Suprapubic skin (tissue), 4 donors: ENCODE results near the gene IVD. TPM values are rescaled to one million over a fixed set of nuclear protein-coding genes. Genes with fewer than 3 reads are reported as not detected.

ENCODE experiments used
- DNase-seq, 2 donors: peaks; one replicate each; pipeline ENCODE4 v3.0.0-alpha.2; 2019; ENCODE audit warnings: low spot score in 2 of 2
- H3K27ac ChIP-seq: fragments of 200-600 bp; sonication (generic); one replicate; pipeline ENCODE4 v1.5.1; 2019
- H3K27me3 ChIP-seq: fragments of 200-600 bp; sonication (generic); one replicate; pipeline ENCODE4 v1.5.1; 2019
- H3K36me3 ChIP-seq: fragments of 200-600 bp; sonication (generic); one replicate; pipeline ENCODE4 v1.5.1; 2019
- H3K4me1 ChIP-seq: fragments of 200-600 bp; sonication (generic); one replicate; pipeline ENCODE4 v1.5.1; 2019
- H3K4me3 ChIP-seq: fragments of 200-600 bp; sonication (generic); one replicate; pipeline ENCODE4 v1.5.1; 2019; ENCODE audit warnings: mild to moderate bottlenecking
- H3K9me3 ChIP-seq: fragments of 200-600 bp; sonication (generic); one replicate; pipeline ENCODE4 v1.5.1; 2019
- EP300 ChIP-seq: sonication (generic); formaldehyde crosslinking; IDR thresholded peaks from one replicate; pipeline ENCODE4 v1.6.1; 2017; ENCODE audit warnings: antibody characterized with exemption
- POLR2A ChIP-seq, 2 donors: fragments of 450-650 bp; IDR thresholded peaks; one replicate each; pipeline ENCODE4 v1.6.1; 2017; ENCODE audit warnings: antibody characterized with exemption in 2 of 2, mild to moderate bottlenecking in 2 of 2, moderate library complexity in 2 of 2
- POLR2AphosphoS5 ChIP-seq, 3 donors: sonication (generic); formaldehyde crosslinking; IDR thresholded peaks; one replicate each; pipeline ENCODE4 v1.6.1; 2017; ENCODE audit warnings: antibody characterized with exemption in 3 of 3
- WGBS: methylation state at CpG from one replicate; pipeline ENCODE4 v1.1.5; 2018; 5-methylcytosine and 5-hydroxymethylcytosine counted together
- total RNA-seq, 4 donors: library from RNA; depleted of rRNA; stranded (reverse); fragments of >200 nt; gene quantifications; one replicate each; pipeline ENCODE4 v1.1.0, GENCODE V29; 2016
- TF ChIP-seq, protein P1 (sequence below), 2 donors: fragments of 200-600 bp in 1 of 2; fragments of 450-650 bp in 1 of 2; sonication (generic) in 1 of 2; IDR thresholded peaks; one replicate each; pipeline ENCODE4 v1.5.1; 2016 to 2019; ENCODE audit warnings: antibody characterized with exemption in 2 of 2, mild to moderate bottlenecking in 1 of 2, moderate library complexity in 1 of 2

The IVD gene
- total RNA-seq, 4 donors from 2014 or later: 7.7 to 18.3 (median 13.3) TPM

DNA sequence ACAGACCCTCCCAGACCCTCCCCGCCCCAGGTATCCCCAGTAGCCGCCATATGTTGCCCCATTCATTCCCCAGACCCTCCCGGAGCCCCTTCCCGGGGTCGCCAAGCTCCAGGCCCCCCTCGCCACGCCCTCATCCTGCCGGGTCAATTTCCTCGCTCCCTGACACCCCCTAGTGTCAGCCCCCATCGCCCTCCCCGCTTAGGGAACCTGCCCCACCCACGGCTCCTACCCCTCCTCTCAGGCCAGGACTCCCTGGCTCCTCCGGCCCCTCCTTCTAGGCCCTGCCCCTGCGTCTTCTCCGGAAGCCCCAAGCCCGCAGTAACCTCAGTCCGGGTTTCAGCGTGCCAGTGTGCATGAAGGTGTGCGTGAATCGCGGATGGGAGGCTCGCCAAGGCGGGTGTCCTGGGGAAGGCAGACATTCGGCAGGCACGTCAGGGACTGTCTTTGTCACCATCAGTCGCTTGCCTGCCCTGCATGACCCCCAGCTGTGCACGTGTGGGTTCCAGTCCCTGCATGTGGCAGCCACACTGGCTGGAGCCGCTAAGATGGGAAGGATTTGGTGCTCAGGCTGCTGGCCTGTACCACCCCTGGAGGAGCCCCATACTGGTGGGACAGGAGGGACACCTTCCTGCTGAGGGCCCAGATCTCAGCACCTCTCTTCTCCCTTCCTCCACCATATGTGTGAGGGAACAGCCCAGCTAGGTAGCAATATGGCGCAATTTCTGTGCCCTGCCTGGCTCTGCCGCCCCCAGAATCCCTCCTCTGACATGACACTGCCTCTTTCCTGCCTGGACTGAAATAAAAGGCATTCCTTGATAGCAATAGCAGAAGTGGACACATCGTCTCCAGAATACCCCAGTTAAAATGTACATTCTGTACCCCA, 46.9 kb upstream of the IVD start:
- Histone ChIP-seq H3K36me3 (no peaks in the 10 kb centered on the region), H3K27ac (no peak overlapping the region), H3K4me3 (peak overlapping the region; percentile 52), H3K4me1 (peaks cover 15% of the 10 kb centered on the region), H3K27me3 (peaks cover 6% of the 10 kb centered on the region), H3K9me3 (no peaks in the 10 kb centered on the region)
- no peak for DNase-seq
- 13% methylated on average over 18 of the region's 31 CpGs for WGBS
- TF ChIP-seq, protein P1, sequence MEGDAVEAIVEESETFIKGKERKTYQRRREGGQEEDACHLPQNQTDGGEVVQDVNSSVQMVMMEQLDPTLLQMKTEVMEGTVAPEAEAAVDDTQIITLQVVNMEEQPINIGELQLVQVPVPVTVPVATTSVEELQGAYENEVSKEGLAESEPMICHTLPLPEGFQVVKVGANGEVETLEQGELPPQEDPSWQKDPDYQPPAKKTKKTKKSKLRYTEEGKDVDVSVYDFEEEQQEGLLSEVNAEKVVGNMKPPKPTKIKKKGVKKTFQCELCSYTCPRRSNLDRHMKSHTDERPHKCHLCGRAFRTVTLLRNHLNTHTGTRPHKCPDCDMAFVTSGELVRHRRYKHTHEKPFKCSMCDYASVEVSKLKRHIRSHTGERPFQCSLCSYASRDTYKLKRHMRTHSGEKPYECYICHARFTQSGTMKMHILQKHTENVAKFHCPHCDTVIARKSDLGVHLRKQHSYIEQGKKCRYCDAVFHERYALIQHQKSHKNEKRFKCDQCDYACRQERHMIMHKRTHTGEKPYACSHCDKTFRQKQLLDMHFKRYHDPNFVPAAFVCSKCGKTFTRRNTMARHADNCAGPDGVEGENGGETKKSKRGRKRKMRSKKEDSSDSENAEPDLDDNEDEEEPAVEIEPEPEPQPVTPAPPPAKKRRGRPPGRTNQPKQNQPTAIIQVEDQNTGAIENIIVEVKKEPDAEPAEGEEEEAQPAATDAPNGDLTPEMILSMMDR (IDR thresholded peaks at IDR 0.05): no peak
- TF ChIP-seq POLR2AphosphoS5 (IDR thresholded peaks at IDR 0.05) (no peak), EP300 (no peak), POLR2A (IDR thresholded peaks at IDR 0.05) (no peak)

DNA sequence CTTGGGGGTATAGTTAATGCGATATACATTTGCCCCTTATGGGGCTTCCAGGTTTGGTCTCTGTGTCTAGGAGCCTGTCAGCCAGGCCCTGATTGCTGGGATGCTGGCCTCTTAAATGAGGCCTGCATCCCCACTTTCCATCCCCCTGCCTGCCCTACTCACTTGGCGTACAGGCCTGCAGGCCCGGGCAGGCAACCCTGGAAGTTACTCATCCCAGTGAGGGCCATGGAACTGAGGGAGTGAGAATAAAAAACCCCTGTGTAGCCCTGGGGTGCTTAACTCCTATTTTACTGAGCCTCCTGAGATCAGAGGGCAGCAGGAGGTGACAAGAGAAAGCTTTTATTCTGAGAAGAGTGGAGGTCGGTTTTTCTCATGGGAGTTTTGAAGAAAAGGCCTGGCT, 45.6 kb upstream of the IVD start:
- Histone ChIP-seq H3K27me3 (peaks cover 6% of the 10 kb centered on the region), H3K4me1 (peaks cover 15% of the 10 kb centered on the region), H3K4me3 (no peak overlapping the region), H3K9me3 (no peaks in the 10 kb centered on the region), H3K36me3 (no peaks in the 10 kb centered on the region), H3K27ac (no peak overlapping the region)
- WGBS: 85% methylated on average over 3 of the region's 4 CpGs
- DNase-seq: no peak
- TF ChIP-seq, protein P1 (IDR thresholded peaks at IDR 0.05): no peak
- TF ChIP-seq POLR2A (IDR thresholded peaks at IDR 0.05) (no peak), POLR2AphosphoS5 (IDR thresholded peaks at IDR 0.05) (no peak), EP300 (no peak)

DNA sequence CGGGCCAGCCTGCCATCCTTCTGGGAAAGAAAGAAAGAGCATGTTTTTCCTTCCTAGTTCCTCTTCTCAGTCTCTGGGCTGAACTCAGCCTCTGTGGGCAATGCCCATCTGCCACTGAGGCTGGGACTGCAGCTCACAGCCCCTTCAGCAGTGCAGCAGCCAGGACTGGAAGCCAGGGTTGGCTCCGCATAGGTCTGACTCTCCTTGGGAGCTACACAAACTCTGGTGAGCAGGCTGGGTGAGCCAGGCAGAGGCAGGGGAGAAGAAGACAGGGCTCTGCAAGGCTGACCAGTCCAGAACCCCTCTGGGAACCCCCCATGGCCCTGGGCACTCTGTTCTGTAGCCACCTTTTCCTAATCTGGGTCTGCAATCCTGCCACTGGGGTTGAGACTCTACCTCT, 44.0 kb upstream of the IVD start:
- no peaks in the 10 kb centered on the region for H3K9me3 ChIP-seq
- no peaks in the 10 kb centered on the region for H3K36me3 ChIP-seq
- WGBS: 76% methylated on average over 2 of the region's 2 CpGs
- peaks cover 6% of the 10 kb centered on the region for H3K27me3 ChIP-seq
- no peak for TF ChIP-seq POLR2A (IDR thresholded peaks at IDR 0.05)
- TF ChIP-seq POLR2AphosphoS5 (IDR thresholded peaks at IDR 0.05): no peak
- TF ChIP-seq, protein P1 (IDR thresholded peaks at IDR 0.05): no peak
- no peak for TF ChIP-seq EP300
- H3K4me3 ChIP-seq: no peak overlapping the region
- H3K27ac ChIP-seq: no peak overlapping the region
- no peak for DNase-seq
- H3K4me1 ChIP-seq: peaks cover 15% of the 10 kb centered on the region

DNA sequence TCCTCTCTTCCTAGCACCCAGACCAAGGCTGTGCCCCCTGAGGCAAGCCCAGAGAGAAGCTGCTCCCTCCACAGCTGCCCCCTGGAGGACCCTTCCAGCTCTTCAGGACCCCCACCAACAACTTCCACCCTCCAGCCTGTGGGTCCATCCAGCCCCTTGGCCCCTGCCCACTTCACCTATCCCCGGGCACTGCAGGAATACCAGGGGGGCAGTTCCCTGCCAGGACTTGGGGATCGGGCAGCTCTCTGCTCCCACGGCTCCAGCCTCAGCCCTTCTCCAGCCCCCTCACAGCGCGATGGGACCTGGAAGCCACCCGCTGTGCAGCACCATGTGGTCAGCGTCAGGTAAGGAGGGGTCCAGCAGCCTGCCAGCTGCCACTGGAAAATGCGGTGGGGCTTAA, 42.0 kb upstream of the IVD start:
- TF ChIP-seq POLR2A (IDR thresholded peaks at IDR 0.05) (no peak), POLR2AphosphoS5 (IDR thresholded peaks at IDR 0.05) (no peak), EP300 (no peak)
- TF ChIP-seq, protein P1 (IDR thresholded peaks at IDR 0.05): no peak
- H3K9me3 ChIP-seq: no peaks in the 10 kb centered on the region
- peaks cover 20% of the 10 kb centered on the region for H3K4me1 ChIP-seq
- no peaks in the 10 kb centered on the region for H3K36me3 ChIP-seq
- DNase-seq: no peak
- WGBS: no CpG with 5 or more reads among the region's 8 CpGs
- H3K4me3 ChIP-seq: no peak overlapping the region
- H3K27ac ChIP-seq: no peak overlapping the region
- peaks cover 4% of the 10 kb centered on the region for H3K27me3 ChIP-seq

DNA sequence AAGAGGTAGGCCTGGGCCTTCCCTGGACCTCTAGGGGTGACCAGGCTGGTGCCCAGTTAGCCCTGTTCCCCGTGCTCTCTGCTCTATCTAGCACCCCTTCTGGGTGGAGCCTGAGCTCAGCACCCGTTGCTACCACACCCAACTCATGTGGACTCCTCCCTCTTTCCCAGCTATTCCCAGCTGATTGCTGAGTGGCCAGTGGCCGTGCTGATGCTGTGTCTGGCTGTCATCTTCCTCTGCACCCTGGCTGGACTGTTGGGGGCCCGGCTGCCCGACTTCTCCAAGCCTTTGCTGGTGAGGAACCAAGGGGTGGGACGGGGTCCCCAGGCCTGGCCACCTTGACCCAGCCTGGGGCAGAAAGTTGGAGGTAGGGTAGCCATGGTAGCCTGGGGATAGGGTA, 41.3 kb upstream of the IVD start:
- WGBS: 61% methylated on average over 4 of the region's 6 CpGs

More for the DNA sequence above, 41.3 kb upstream of the IVD start:
- no peak for TF ChIP-seq EP300
- TF ChIP-seq POLR2A (IDR thresholded peaks at IDR 0.05): no peak
- no peak for TF ChIP-seq POLR2AphosphoS5 (IDR thresholded peaks at IDR 0.05)
- TF ChIP-seq, protein P1 (IDR thresholded peaks at IDR 0.05): no peak
- H3K27ac ChIP-seq: no peak overlapping the region
- no peaks in the 10 kb centered on the region for H3K27me3 ChIP-seq
- H3K36me3 ChIP-seq: no peaks in the 10 kb centered on the region
- H3K4me1 ChIP-seq: peaks cover 16% of the 10 kb centered on the region
- no peak for DNase-seq
- H3K9me3 ChIP-seq: no peaks in the 10 kb centered on the region
- H3K4me3 ChIP-seq: no peak overlapping the region
